Activated CD4-positive, alpha-beta T cell treated with anti-CD3 and anti-CD28 coated beads for 36 hours (primary cell): Measurements from ENCODE around the gene ARL16. TPM values are rescaled to one million over a fixed set of nuclear protein-coding genes. Genes with fewer than 3 reads are reported as not detected.

Experiments
- ATAC-seq: fragments of 200-7000 bp; cut with Tn5 transposase; one replicate; pipeline ENCODE4 v1.10.0; 2021; ENCODE audit warnings: mild to moderate bottlenecking, moderate library complexity
- CTCF ChIA-PET: fragments of 350-600 bp; sonication (Branson Sonifier 250); formaldehyde crosslinking; loops from one replicate; lab custom pipeline; 2021; ENCODE audit warnings: antibody characterized with exemption; lab: Charles Lee
- POLR2A ChIA-PET: fragments of 350-600 bp; sonication (Branson Sonifier 250); formaldehyde crosslinking; loops from one replicate; lab custom pipeline; 2021; ENCODE audit warnings: antibody characterized with exemption, inconsistent platforms; lab: Charles Lee
- DNase-seq: peaks from one replicate; pipeline ENCODE4 v3.0.0-alpha.2; 2020
- H3K27ac Mint-ChIP-seq: one replicate; pipeline ENCODE4 v1.8.0; 2021; ENCODE audit warnings: mixed read lengths
- H3K27me3 Mint-ChIP-seq: one replicate; pipeline ENCODE4 v1.8.0; 2021; ENCODE audit warnings: mixed read lengths
- H3K36me3 Mint-ChIP-seq: one replicate; pipeline ENCODE4 v1.8.0; 2021; ENCODE audit warnings: low read depth, mixed read lengths
- H3K4me1 Mint-ChIP-seq: one replicate; pipeline ENCODE4 v1.8.0; 2021; ENCODE audit warnings: mixed read lengths
- H3K4me3 Mint-ChIP-seq: one replicate; pipeline ENCODE4 v1.8.0; 2021; ENCODE audit warnings: mild to moderate bottlenecking, moderate library complexity, mixed read lengths
- H3K9me3 Mint-ChIP-seq: one replicate; pipeline ENCODE4 v1.8.0; 2021; ENCODE audit warnings: low read depth, mixed read lengths
- intact Hi-C, 2 experiments: fragments of 100-400 bp; cut with DNase I in 1 of 2; cut with micrococcal nuclease in 1 of 2; formaldehyde crosslinking; loops; one replicate each; pipeline versions ENCODE4 v1.14.2 to v1.15.1; 2022 to 2024; cut with DNase I, micrococcal nuclease
- total RNA-seq, 2 experiments: library from RNA; stranded (reverse); gene quantifications; one replicate each; pipeline ENCODE4 v1.2.3, GENCODE V29; 2021

ARL16 gene
- total RNA-seq, 2 experiments from 2014 or later = 39.0 to 39.1 TPM

GRCh38 chr17:81711814-81712467 is 28.3 kb upstream of the ARL16 start, which contains the start of gene SLC25A10:
Gene SLC25A10 (plus strand): TSS chr17:81712284. CDS start chr17:81712427, 143 bp downstream.
- Mint-ChIP-seq H3K27me3 (no peaks in the 10 kb centered on the region), H3K27ac (peak within 1 kb of the TSS; percentile 84), H3K9me3 (no peaks in the 10 kb centered on the region), H3K4me1 (peaks cover 24% of the 10 kb centered on the region), H3K4me3 (peak within 1 kb of the TSS; percentile 89), H3K36me3 (peaks cover 4% of the 10 kb centered on the region)
- POLR2A ChIA-PET = interaction anchor here (0.6 to 3.5 kb wide), 4 partner anchors 9 to 1915 kb away, joined by 3 to 10 read pairs (median 4); partner anchors contain the start of genes CBX8 and MRPL12
- intact Hi-C loops = loop anchor here (1.0 to 5.0 kb wide), 14 partner anchors 9 to 415 kb away; partner anchors contain the start of genes MRPL12 (in 2 of the 2), ALYREF (in 1 of the 2), ANAPC11 (in 1 of the 2) and ARHGDIA (in 1 of the 2)
- DNase-seq (peak; percentile 93), ATAC-seq (peak; percentile 87)
- CTCF ChIA-PET = interaction anchor here (0.6 to 1.5 kb wide), 5 partner anchors 10 to 523 kb away, joined by 3 to 5 read pairs (median 4); no protein-coding TSS in a partner anchor

GRCh38 chr17:81710514-81711308 is 27.1 kb upstream of the ARL16 start:
- Mint-ChIP-seq H3K9me3 (no peaks in the 10 kb centered on the region), H3K27me3 (no peaks in the 10 kb centered on the region), H3K4me1 (peaks cover 27% of the 10 kb centered on the region), H3K27ac (peak overlapping the region; percentile 70), H3K36me3 (peaks cover 14% of the 10 kb centered on the region), H3K4me3 (peak overlapping the region; percentile 61)
- ATAC-seq (peak; percentile 20), DNase-seq (peak; percentile 57)
- CTCF ChIA-PET = interaction anchor here (0.6 to 0.9 kb wide), 3 partner anchors 12 to 18 kb away, joined by 3 to 4 read pairs (median 3); no protein-coding TSS in a partner anchor
- intact Hi-C loops = loop anchor here (1.0 to 5.0 kb wide), 5 partner anchors 7 to 413 kb away; partner anchors contain the start of genes ARHGDIA (in 1 of the 2), ASPSCR1 (in 1 of the 2), MRPL12 (in 1 of the 2) and SLC38A10 (in 1 of the 2)
- POLR2A ChIA-PET = interaction anchor here (1.2 to 3.5 kb wide), 2 partner anchors 8 to 26 kb away, joined by 4 to 10 read pairs; partner anchors contain the start of gene MRPL12

- no peaks in the 10 kb centered on the region for H3K9me3 Mint-ChIP-seq
- peaks cover 26% of the 10 kb centered on the region for H3K36me3 Mint-ChIP-seq
These were observed 25.2 kb upstream of the ARL16 start for GRCh38 chr17:81708739-81709185.

GRCh38 chr17:81707725-81708646 is 24.4 kb upstream of the ARL16 start:
- DNase-seq (no peak), ATAC-seq (no peak)
- Mint-ChIP-seq H3K9me3 (no peaks in the 10 kb centered on the region), H3K27ac (no peak overlapping the region), H3K4me1 (peaks cover 32% of the 10 kb centered on the region), H3K36me3 (peaks cover 26% of the 10 kb centered on the region), H3K27me3 (no peaks in the 10 kb centered on the region), H3K4me3 (no peak overlapping the region)
- intact Hi-C loops = no loop called here
- ChIA-PET CTCF (interaction anchor here (1.0 kb wide), 1 partner anchor 25 kb away, joined by 4 read pairs; the partner anchor contains the start of gene ARL16), POLR2A (no interaction called here)

More at GRCh38 chr17:81708739-81709185, 25.2 kb upstream of the ARL16 start:
- Mint-ChIP-seq H3K4me3 (no peak overlapping the region), H3K27ac (no peak overlapping the region), H3K4me1 (peaks cover 36% of the 10 kb centered on the region), H3K27me3 (no peaks in the 10 kb centered on the region)
- intact Hi-C loops = no loop called here
- CTCF ChIA-PET = interaction anchor here (0.6 to 1.0 kb wide), 2 partner anchors 26 to 35 kb away, joined by 3 to 4 read pairs; partner anchors contain the start of gene ARL16
- DNase-seq = no peak
- ATAC-seq = no peak
- POLR2A ChIA-PET = no interaction called here

GRCh38 chr17:81706757-81707624 is 23.4 kb upstream of the ARL16 start:
- Mint-ChIP-seq H3K27ac (no peak overlapping the region), H3K27me3 (no peaks in the 10 kb centered on the region), H3K4me1 (peaks cover 30% of the 10 kb centered on the region), H3K4me3 (no peak overlapping the region), H3K9me3 (no peaks in the 10 kb centered on the region), H3K36me3 (peaks cover 35% of the 10 kb centered on the region)
- ATAC-seq (no peak), DNase-seq (no peak)
- intact Hi-C loops = no loop called here
- POLR2A ChIA-PET = interaction anchor here (0.6 kb wide), 1 partner anchor 11 kb away, joined by 3 read pairs; no protein-coding TSS in a partner anchor
- CTCF ChIA-PET = interaction anchor here (0.7 kb wide), 1 partner anchor 188 kb away, joined by 3 read pairs; no protein-coding TSS in a partner anchor

- ATAC-seq (no peak), DNase-seq (no peak)
- peaks cover 40% of the 10 kb centered on the region for H3K36me3 Mint-ChIP-seq
- H3K27me3 Mint-ChIP-seq = no peaks in the 10 kb centered on the region
- intact Hi-C loops = no loop called here
- H3K9me3 Mint-ChIP-seq = no peaks in the 10 kb centered on the region
- no peak overlapping the region for H3K27ac Mint-ChIP-seq
- H3K4me1 Mint-ChIP-seq = peaks cover 32% of the 10 kb centered on the region
- ChIA-PET CTCF (interaction anchor here (0.7 kb wide), 1 partner anchor 187 kb away, joined by 3 read pairs; no protein-coding TSS in a partner anchor), POLR2A (no interaction called here)
- no peak overlapping the region for H3K4me3 Mint-ChIP-seq
These were observed 22.6 kb upstream of the ARL16 start for GRCh38 chr17:81706232-81706611.

- no peak for DNase-seq
- CTCF ChIA-PET = no interaction called here
- POLR2A ChIA-PET = no interaction called here
- peaks cover 44% of the 10 kb centered on the region for H3K36me3 Mint-ChIP-seq
- ATAC-seq = no peak
- peaks cover 32% of the 10 kb centered on the region for H3K4me1 Mint-ChIP-seq
- H3K27me3 Mint-ChIP-seq = no peaks in the 10 kb centered on the region
- peak overlapping the region; percentile 15 for H3K4me3 Mint-ChIP-seq
- intact Hi-C loops = no loop called here
- no peaks in the 10 kb centered on the region for H3K9me3 Mint-ChIP-seq
- peak overlapping the region; percentile 47 for H3K27ac Mint-ChIP-seq
These were observed 22.1 kb upstream of the ARL16 start for GRCh38 chr17:81705518-81706231.

- Mint-ChIP-seq H3K27ac (peak overlapping the region; percentile 74), H3K27me3 (no peaks in the 10 kb centered on the region), H3K9me3 (no peaks in the 10 kb centered on the region), H3K4me3 (peak overlapping the region; percentile 86), H3K4me1 (peaks cover 24% of the 10 kb centered on the region), H3K36me3 (peaks cover 46% of the 10 kb centered on the region)
- intact Hi-C loops = loop anchor here (1.0 to 5.0 kb wide), 12 partner anchors 7 to 333 kb away; partner anchors contain the start of genes CCDC137 (in 2 of the 2), OXLD1 (in 2 of the 2), ALYREF (in 1 of the 2) and ANAPC11 (in 1 of the 2)
- DNase-seq = peak; percentile 46
- ChIA-PET POLR2A (interaction anchor here (0.6 to 2.8 kb wide), 7 partner anchors 9 to 333 kb away, joined by 3 to 24 read pairs (median 4); partner anchors contain the start of genes ARL16, CCDC137, FAAP100 and HGS), CTCF (interaction anchor here (0.6 to 1.2 kb wide), 2 partner anchors 20 to 596 kb away, joined by 4 to 5 read pairs; partner anchors contain the start of genes ARL16 and HGS)
- no peak for ATAC-seq
These were observed 20.4 kb upstream of the ARL16 start for GRCh38 chr17:81703747-81704654.
